ENCODE measurements around the gene SHROOM3. TPM values are rescaled to one million over a fixed set of nuclear protein-coding genes. Genes with fewer than 3 reads are reported as not detected.
"Not testable (repeated sequence)": the region's sequence is repeated elsewhere in the genome, so short reads cannot be mapped to it uniquely, and the experiment has no call there.

SHROOM3 gene
- total RNA-seq, 1 experiment from 2014 or later = 0.78 TPM

DNA sequence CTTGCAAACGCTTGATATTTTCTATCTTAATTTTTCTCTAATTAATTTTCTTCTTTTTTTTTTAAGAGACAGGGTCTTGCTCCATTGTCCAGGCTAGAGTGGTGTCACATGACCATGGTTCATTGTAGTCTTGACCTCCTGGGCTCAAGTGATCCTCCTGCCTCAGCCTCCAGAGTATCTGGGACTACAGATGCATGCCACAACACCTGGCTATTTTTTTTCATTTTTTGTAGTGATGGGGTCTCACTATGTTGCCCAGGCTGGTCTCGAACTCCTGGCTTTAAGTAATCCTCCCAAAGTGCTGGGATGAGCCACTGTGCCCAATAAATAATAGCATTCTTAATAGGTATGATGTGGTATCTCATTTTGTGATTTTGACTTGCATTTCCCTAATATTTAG is 18.2 kb downstream of the SHROOM3 start:
- Histone ChIP-seq H3K4me2 (ENCODE audit: low read depth, low read length, poor library complexity, severe bottlenecking) (no peak overlapping the region), H2AFZ (ENCODE audit: low read length) (no peak overlapping the region), H3K9me2 (replicated peaks; ENCODE audit: insufficient read depth, low read length) (no peaks in the 10 kb centered on the region), H3K9ac (ENCODE audit: low read length) (no peak overlapping the region), H3K79me2 (ENCODE audit: low read length) (no peaks in the 10 kb centered on the region), H3K27me3 (ENCODE audit: low read length) (no peaks in the 10 kb centered on the region), H3K36me3 (ENCODE audit: insufficient read depth, low read length) (no peaks in the 10 kb centered on the region), H4K20me1 (ENCODE audit: insufficient read depth, low read depth, low read length) (no peaks in the 10 kb centered on the region), H3K27ac (ENCODE audit: low read length) (no peak overlapping the region), H3K4me3 (ENCODE audit: low read length) (no peak overlapping the region), H3K4me1 (ENCODE audit: low read length) (no peaks in the 10 kb centered on the region), H3K9me3 (ENCODE audit: low read length) (no peaks in the 10 kb centered on the region)
- DNase-seq = no peak

DNA sequence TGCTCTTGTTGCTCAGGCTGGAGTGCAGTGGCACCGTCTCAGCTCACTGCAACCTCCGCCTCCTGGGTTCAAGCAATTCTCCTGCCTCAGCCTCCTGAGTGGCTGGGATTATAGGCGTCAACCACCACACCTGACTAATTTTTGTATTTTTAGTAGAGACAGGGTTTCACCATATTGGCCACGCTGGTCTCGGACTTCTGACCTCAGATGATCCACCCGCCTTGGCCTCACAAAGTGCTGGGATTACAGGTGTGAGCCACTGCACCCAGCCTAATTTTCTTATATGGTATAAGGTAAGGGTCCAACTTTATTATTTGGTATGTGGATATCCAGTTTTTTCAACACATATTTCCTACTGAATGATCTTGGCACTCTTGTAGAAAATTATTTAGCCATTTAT is 19.0 kb downstream of the SHROOM3 start:
- not testable (repeated sequence) for H3K79me2 ChIP-seq (ENCODE audit: low read length); H3K27ac ChIP-seq (ENCODE audit: low read length); H2AFZ ChIP-seq (ENCODE audit: low read length); H3K9ac ChIP-seq (ENCODE audit: low read length); H3K36me3 ChIP-seq (ENCODE audit: insufficient read depth, low read length); H3K4me3 ChIP-seq (ENCODE audit: low read length); H3K27me3 ChIP-seq (ENCODE audit: low read length); H4K20me1 ChIP-seq (ENCODE audit: insufficient read depth, low read depth, low read length); H3K4me1 ChIP-seq (ENCODE audit: low read length); H3K9me2 ChIP-seq (replicated peaks; ENCODE audit: insufficient read depth, low read length); DNase-seq; H3K9me3 ChIP-seq (ENCODE audit: low read length); H3K4me2 ChIP-seq (ENCODE audit: low read depth, low read length, poor library complexity, severe bottlenecking)

DNA sequence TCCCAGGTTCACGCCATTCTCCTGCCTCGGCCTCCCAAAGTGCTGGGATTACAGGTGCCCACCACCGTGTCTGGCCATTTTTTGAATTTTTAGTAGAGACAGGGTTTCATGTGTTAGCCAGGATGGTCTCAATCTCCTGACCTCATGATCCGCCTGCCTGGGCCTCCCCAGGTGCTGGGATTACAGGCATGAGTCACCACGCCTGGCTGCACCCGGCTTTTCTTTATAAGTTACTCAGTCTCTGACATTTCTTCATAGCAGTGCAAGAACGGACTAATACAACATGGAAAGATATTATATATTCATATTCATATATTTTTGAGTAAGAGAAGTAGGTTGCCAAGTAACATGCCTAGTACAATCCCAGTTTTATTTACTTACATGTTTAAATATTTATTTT is 22.9 kb downstream of the SHROOM3 start:
- no peak overlapping the region for H3K9ac ChIP-seq (ENCODE audit: low read length)
- no peaks in the 10 kb centered on the region for H3K9me3 ChIP-seq (ENCODE audit: low read length)
- H3K79me2 ChIP-seq (ENCODE audit: low read length) = no peaks in the 10 kb centered on the region
- H3K4me3 ChIP-seq (ENCODE audit: low read length) = no peak overlapping the region
- no peaks in the 10 kb centered on the region for H3K36me3 ChIP-seq (ENCODE audit: insufficient read depth, low read length)
- H3K9me2 ChIP-seq (replicated peaks; ENCODE audit: insufficient read depth, low read length) = no peaks in the 10 kb centered on the region
- no peaks in the 10 kb centered on the region for H4K20me1 ChIP-seq (ENCODE audit: insufficient read depth, low read depth, low read length)
- H2AFZ ChIP-seq (ENCODE audit: low read length) = no peak overlapping the region
- no peaks in the 10 kb centered on the region for H3K4me1 ChIP-seq (ENCODE audit: low read length)
- no peak overlapping the region for H3K4me2 ChIP-seq (ENCODE audit: low read depth, low read length, poor library complexity, severe bottlenecking)
- DNase-seq = no peak
- H3K27ac ChIP-seq (ENCODE audit: low read length) = no peak overlapping the region
- H3K27me3 ChIP-seq (ENCODE audit: low read length) = no peaks in the 10 kb centered on the region

DNA sequence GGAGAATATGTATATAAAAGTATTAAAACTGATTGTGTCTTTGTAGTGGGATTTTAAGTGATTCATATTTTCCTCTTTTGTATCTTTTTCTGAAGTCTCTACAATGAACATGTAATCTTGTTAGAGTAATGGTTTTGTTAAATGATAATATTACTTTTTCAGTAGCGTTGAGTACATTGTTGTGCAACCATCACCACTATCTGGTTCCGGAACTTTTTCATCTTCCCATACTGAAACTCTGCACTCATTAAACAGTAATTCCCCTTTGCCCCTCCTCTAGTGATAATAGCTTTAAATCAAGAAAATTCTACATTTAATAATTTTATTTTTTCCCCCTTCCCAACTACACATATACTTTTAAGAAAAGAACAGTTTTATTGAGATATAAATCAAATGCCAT is 23.3 kb downstream of the SHROOM3 start:
- DNase-seq = no peak
- Histone ChIP-seq H3K9ac (ENCODE audit: low read length) (no peak overlapping the region), H3K36me3 (ENCODE audit: insufficient read depth, low read length) (no peaks in the 10 kb centered on the region), H3K27me3 (ENCODE audit: low read length) (no peaks in the 10 kb centered on the region), H3K4me3 (ENCODE audit: low read length) (no peak overlapping the region), H3K9me2 (replicated peaks; ENCODE audit: insufficient read depth, low read length) (no peaks in the 10 kb centered on the region), H2AFZ (ENCODE audit: low read length) (no peak overlapping the region), H3K27ac (ENCODE audit: low read length) (no peak overlapping the region), H3K4me1 (ENCODE audit: low read length) (no peaks in the 10 kb centered on the region), H4K20me1 (ENCODE audit: insufficient read depth, low read depth, low read length) (no peaks in the 10 kb centered on the region), H3K79me2 (ENCODE audit: low read length) (no peaks in the 10 kb centered on the region), H3K9me3 (ENCODE audit: low read length) (no peaks in the 10 kb centered on the region), H3K4me2 (ENCODE audit: low read depth, low read length, poor library complexity, severe bottlenecking) (no peak overlapping the region)

DNA sequence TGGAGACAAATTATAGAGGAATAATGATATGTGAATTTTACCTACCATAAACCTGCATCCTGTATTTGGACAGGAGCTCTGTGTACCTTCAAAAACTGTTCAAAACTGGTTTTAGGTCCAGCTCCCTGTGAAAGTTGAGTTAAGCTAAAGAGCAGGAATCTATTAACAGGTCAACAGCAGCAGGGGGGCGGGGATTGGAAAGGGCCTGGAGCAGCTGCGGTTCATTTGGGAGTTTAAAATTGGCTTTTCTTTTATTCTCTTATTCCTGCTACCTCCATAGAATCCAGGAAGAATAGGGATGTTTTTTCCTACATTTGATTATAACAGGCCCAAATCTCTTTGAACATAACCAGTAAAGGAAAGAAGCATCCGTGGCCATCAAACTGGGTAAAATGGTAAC is 23.8 kb downstream of the SHROOM3 start:
- H3K27ac ChIP-seq (ENCODE audit: low read length) = no peak overlapping the region

DNA sequence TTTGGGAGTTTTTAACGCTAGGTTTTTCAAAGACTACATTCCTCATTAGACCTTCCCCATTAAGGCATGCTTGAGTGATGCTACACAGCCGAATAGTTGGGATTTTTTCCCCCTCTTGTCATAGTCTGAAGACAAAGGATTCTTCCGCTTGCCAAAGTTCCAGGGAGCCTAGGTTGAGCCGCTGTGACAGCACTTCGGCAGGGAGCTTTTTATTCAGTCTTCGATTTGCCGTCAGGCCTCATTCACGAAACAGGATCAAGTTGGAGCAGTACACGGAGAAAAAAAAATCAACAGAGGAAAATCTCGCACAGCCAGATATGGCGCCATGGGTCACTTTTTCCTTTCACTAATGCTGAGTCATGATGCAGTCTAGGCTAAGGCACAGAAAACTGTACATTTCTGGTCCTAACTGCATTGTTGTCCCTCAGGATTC is 24.3 kb downstream of the SHROOM3 start:
- Histone ChIP-seq H3K9ac (ENCODE audit: low read length) (no peak overlapping the region), H3K9me2 (replicated peaks; ENCODE audit: insufficient read depth, low read length) (no peaks in the 10 kb centered on the region), H3K36me3 (ENCODE audit: insufficient read depth, low read length) (no peaks in the 10 kb centered on the region), H3K27me3 (ENCODE audit: low read length) (no peaks in the 10 kb centered on the region), H3K9me3 (ENCODE audit: low read length) (no peaks in the 10 kb centered on the region), H4K20me1 (ENCODE audit: insufficient read depth, low read depth, low read length) (no peaks in the 10 kb centered on the region), H3K79me2 (ENCODE audit: low read length) (no peaks in the 10 kb centered on the region), H2AFZ (ENCODE audit: low read length) (no peak overlapping the region), H3K27ac (ENCODE audit: low read length) (no peak overlapping the region), H3K4me1 (ENCODE audit: low read length) (no peaks in the 10 kb centered on the region), H3K4me2 (ENCODE audit: low read depth, low read length, poor library complexity, severe bottlenecking) (no peak overlapping the region), H3K4me3 (ENCODE audit: low read length) (no peak overlapping the region)
- no peak for DNase-seq

More for the DNA sequence above, 23.8 kb downstream of the SHROOM3 start:
- Histone ChIP-seq H3K9ac (ENCODE audit: low read length) (no peak overlapping the region), H3K79me2 (ENCODE audit: low read length) (no peaks in the 10 kb centered on the region), H3K27me3 (ENCODE audit: low read length) (no peaks in the 10 kb centered on the region), H3K4me2 (ENCODE audit: low read depth, low read length, poor library complexity, severe bottlenecking) (no peak overlapping the region), H3K9me2 (replicated peaks; ENCODE audit: insufficient read depth, low read length) (no peaks in the 10 kb centered on the region), H3K36me3 (ENCODE audit: insufficient read depth, low read length) (no peaks in the 10 kb centered on the region), H3K4me3 (ENCODE audit: low read length) (no peak overlapping the region), H3K9me3 (ENCODE audit: low read length) (no peaks in the 10 kb centered on the region), H3K4me1 (ENCODE audit: low read length) (no peaks in the 10 kb centered on the region), H2AFZ (ENCODE audit: low read length) (no peak overlapping the region), H4K20me1 (ENCODE audit: insufficient read depth, low read depth, low read length) (no peaks in the 10 kb centered on the region)
- DNase-seq = no peak

DNA sequence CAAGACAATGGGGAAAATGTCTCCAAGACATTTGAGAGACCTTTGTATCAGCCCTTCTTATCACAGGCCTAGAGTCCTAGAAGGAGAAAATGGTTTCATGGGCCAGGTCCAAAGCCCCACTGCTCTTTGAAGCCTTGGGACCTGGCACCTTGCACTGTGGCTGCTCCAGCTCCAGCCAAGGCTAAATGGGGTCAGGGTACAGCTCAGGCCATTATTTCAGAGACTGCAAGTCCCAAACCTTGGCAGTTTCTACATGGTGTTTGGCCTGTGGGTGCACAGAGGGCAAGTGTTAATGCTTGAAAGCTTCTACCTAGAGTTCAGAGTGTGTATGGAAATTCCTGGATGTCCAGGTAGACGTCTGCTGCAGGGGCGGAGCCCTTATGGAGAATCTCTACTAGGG is 28.5 kb downstream of the SHROOM3 start:
- Histone ChIP-seq H3K4me3 (ENCODE audit: low read length) (no peak overlapping the region), H2AFZ (ENCODE audit: low read length) (no peak overlapping the region), H3K36me3 (ENCODE audit: insufficient read depth, low read length) (no peaks in the 10 kb centered on the region), H3K27me3 (ENCODE audit: low read length) (no peaks in the 10 kb centered on the region), H3K9ac (ENCODE audit: low read length) (no peak overlapping the region), H3K4me1 (ENCODE audit: low read length) (no peaks in the 10 kb centered on the region), H4K20me1 (ENCODE audit: insufficient read depth, low read depth, low read length) (no peaks in the 10 kb centered on the region), H3K27ac (ENCODE audit: low read length) (no peak overlapping the region), H3K9me3 (ENCODE audit: low read length) (no peaks in the 10 kb centered on the region), H3K9me2 (replicated peaks; ENCODE audit: insufficient read depth, low read length) (no peaks in the 10 kb centered on the region), H3K79me2 (ENCODE audit: low read length) (no peaks in the 10 kb centered on the region), H3K4me2 (ENCODE audit: low read depth, low read length, poor library complexity, severe bottlenecking) (no peak overlapping the region)
- DNase-seq = no peak

DNA sequence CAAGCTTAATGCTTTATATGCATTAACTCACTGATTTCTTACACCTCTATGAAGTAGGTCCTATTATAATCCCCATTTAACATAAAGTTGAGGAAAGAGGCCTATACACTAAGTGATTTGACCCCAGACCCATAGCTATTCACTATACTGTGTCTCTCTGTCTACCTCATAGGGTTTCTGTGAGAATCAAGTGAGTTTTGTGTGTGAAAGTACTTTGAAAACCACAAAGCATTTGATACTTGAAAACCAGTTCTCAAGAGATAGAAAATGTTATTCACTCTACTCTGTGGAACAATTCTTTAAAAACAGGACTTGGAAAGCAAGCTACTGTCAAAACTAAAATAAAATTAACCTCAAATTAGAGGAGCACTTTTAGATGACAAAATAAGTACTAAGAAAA is 35.0 kb downstream of the SHROOM3 start:
- no peak overlapping the region for H3K4me3 ChIP-seq (ENCODE audit: low read length)
- H3K27ac ChIP-seq (ENCODE audit: low read length) = no peak overlapping the region
- no peaks in the 10 kb centered on the region for H3K9me2 ChIP-seq (replicated peaks; ENCODE audit: insufficient read depth, low read length)
- no peaks in the 10 kb centered on the region for H3K79me2 ChIP-seq (ENCODE audit: low read length)
- no peak for DNase-seq
- no peaks in the 10 kb centered on the region for H3K36me3 ChIP-seq (ENCODE audit: insufficient read depth, low read length)
- no peak overlapping the region for H2AFZ ChIP-seq (ENCODE audit: low read length)
- no peak overlapping the region for H3K9ac ChIP-seq (ENCODE audit: low read length)
- no peaks in the 10 kb centered on the region for H4K20me1 ChIP-seq (ENCODE audit: insufficient read depth, low read depth, low read length)
- H3K4me1 ChIP-seq (ENCODE audit: low read length) = no peaks in the 10 kb centered on the region
- no peaks in the 10 kb centered on the region for H3K27me3 ChIP-seq (ENCODE audit: low read length)
- no peak overlapping the region for H3K4me2 ChIP-seq (ENCODE audit: low read depth, low read length, poor library complexity, severe bottlenecking)
- no peaks in the 10 kb centered on the region for H3K9me3 ChIP-seq (ENCODE audit: low read length)

DNA sequence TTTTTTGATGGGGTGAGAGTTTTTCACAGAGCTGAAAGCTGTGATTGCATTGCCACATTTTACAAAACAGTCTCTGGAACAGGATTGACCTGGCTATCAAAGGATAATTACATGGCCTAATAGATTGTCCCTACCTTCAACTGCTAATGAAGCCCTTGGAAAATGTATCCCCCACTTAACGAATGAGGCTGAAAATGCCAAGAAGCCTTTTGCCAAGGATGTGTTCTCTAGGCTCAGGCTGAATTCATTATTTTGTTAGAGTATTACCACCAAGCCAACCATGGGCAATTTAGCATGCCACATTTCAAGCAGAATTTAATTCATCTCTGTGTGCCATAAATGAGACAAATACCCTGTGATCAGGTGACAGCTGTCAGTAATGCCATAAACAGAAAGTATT is 35.5 kb downstream of the SHROOM3 start:
- H3K9me2 ChIP-seq (replicated peaks; ENCODE audit: insufficient read depth, low read length) = no peaks in the 10 kb centered on the region
- H3K4me1 ChIP-seq (ENCODE audit: low read length) = no peaks in the 10 kb centered on the region
- H3K4me3 ChIP-seq (ENCODE audit: low read length) = no peak overlapping the region
- no peak overlapping the region for H3K9ac ChIP-seq (ENCODE audit: low read length)
- H4K20me1 ChIP-seq (ENCODE audit: insufficient read depth, low read depth, low read length) = no peaks in the 10 kb centered on the region
- no peak overlapping the region for H2AFZ ChIP-seq (ENCODE audit: low read length)
- H3K27ac ChIP-seq (ENCODE audit: low read length) = no peak overlapping the region
- no peaks in the 10 kb centered on the region for H3K36me3 ChIP-seq (ENCODE audit: insufficient read depth, low read length)
- no peaks in the 10 kb centered on the region for H3K79me2 ChIP-seq (ENCODE audit: low read length)
- H3K9me3 ChIP-seq (ENCODE audit: low read length) = no peaks in the 10 kb centered on the region
- no peak for DNase-seq
- H3K27me3 ChIP-seq (ENCODE audit: low read length) = no peaks in the 10 kb centered on the region
- no peak overlapping the region for H3K4me2 ChIP-seq (ENCODE audit: low read depth, low read length, poor library complexity, severe bottlenecking)

All from Karpas-422 (cell line).